Astrocyte of the cerebellum (primary cell): ENCODE results near the gene PACRGL.
"Not testable (repeated sequence)": the region's sequence is repeated elsewhere in the genome, so short reads cannot be mapped to it uniquely, and the experiment has no call there.

ENCODE experiments used
- DNase-seq: peaks from one replicate; pipeline ENCODE4 v3.0.0-alpha.2; 2011; ENCODE audit warnings: low read depth
- H3K4me3 ChIP-seq: 2 replicates; pipeline ENCODE4 v1.5.1; 2011; ENCODE audit warnings: mild to moderate bottlenecking, low read depth, low read length, moderate library complexity
- in situ Hi-C: cut with HindIII; loops from 2 replicates; pipeline ENCODE4 v1.10.0; 2017; ENCODE audit warnings: low sequenced_read_pairs
- TF ChIP-seq, protein P1 (sequence below): IDR thresholded peaks from 2 replicates; pipeline ENCODE4 v1.5.1; 2012; ENCODE audit warnings: low read length, low read depth, moderate library complexity, mild to moderate bottlenecking; ENCODE audit errors: missing control alignments

The PACRGL gene

GRCh38 chr4:20773144-20773997 lies 73.1 kb downstream of the PACRGL start:
- in situ Hi-C loops: loop anchor here (25.0 kb wide), 1 partner anchor 364 kb away; no protein-coding TSS in a partner anchor
- TF ChIP-seq, protein P1, sequence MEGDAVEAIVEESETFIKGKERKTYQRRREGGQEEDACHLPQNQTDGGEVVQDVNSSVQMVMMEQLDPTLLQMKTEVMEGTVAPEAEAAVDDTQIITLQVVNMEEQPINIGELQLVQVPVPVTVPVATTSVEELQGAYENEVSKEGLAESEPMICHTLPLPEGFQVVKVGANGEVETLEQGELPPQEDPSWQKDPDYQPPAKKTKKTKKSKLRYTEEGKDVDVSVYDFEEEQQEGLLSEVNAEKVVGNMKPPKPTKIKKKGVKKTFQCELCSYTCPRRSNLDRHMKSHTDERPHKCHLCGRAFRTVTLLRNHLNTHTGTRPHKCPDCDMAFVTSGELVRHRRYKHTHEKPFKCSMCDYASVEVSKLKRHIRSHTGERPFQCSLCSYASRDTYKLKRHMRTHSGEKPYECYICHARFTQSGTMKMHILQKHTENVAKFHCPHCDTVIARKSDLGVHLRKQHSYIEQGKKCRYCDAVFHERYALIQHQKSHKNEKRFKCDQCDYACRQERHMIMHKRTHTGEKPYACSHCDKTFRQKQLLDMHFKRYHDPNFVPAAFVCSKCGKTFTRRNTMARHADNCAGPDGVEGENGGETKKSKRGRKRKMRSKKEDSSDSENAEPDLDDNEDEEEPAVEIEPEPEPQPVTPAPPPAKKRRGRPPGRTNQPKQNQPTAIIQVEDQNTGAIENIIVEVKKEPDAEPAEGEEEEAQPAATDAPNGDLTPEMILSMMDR: peak; percentile 76
- DNase-seq: peak; percentile 44
- H3K4me3 ChIP-seq: no peak overlapping the region

- TF ChIP-seq, protein P1: no peak
- H3K4me3 ChIP-seq: no peak overlapping the region
- DNase-seq: no peak
- in situ Hi-C loops: no loop called here
These were observed 78.6 kb downstream of the PACRGL start for GRCh38 chr4:20778896-20779295.

DNA sequence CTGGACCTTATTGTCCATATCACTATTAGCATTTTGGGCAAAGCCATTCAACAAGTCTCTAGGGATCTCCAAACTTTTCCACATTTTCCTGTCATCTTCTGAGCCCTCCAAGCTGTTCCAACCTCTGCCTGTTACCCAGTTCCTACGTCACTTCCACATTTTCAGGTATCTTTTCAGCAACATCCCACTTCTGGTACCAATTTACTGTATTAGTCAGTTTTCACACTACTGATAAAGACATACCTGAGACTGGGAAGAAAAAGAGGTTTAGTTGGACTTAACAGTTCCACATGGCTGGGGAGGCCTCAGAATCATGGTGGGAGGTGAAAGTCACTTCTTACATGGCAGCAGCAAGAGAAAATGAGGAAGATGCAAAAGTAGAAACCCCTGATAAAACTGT lies 82.9 kb downstream of the PACRGL start:
- H3K4me3 ChIP-seq, DNase-seq, in situ Hi-C loops: not testable (repeated sequence)

DNA sequence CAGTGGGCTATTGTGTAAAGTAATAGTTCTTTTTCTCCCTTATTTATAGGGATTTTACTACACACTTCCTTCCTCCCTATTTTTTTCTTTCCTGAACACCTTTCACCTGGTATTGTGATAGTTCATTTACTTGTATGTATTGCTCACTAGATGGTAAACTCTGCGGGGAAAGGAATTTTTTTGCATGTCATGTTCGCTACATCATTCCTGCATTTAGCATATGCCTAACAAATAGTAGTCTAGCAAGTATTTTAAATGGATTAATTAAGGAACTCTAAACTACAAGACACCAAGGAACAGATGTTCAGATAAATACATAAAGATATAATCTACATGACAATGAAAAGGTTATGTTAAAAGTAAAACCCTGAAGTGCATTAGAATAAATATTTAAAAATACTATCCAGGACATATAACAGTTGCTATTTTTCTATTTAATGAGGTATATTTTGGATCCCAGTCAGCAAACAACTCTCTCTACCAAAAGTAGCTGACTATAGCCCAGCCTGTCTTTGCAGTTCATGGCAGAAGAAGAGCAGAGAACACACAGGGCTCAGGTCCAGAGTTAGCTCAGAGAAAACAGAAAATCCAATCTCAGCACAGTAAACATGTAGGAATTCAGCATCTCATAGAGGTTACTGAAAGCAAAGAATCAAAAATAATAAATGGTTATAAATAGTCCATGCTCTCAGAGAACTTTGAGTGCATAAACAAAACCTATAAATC lies 87.8 kb downstream of the PACRGL start:
- DNase-seq: no peak
- in situ Hi-C loops: no loop called here
- no peak overlapping the region for H3K4me3 ChIP-seq
- TF ChIP-seq, protein P1: no peak
